ENCODE results near the gene MEAF6.

DNA sequence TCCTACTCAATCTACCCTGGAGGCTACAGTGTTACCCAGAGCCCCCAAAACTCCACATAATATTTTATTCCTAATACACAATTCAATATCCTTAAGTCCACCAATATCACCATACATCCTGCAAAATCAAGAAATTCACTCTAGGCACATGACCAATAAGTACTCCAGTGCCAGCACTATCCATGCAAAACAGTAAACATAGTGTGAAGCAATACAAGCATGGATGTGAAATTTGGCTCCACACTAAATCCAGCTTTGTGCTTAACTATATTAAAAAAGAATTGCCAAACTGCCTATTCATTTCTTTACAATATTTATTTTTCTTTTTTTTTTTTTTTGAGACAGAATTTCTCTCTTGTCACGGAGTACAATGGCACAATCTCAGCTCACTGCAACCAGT, 3.0 kb upstream of the MEAF6 start:
- TF ChIP-seq, protein P1, sequence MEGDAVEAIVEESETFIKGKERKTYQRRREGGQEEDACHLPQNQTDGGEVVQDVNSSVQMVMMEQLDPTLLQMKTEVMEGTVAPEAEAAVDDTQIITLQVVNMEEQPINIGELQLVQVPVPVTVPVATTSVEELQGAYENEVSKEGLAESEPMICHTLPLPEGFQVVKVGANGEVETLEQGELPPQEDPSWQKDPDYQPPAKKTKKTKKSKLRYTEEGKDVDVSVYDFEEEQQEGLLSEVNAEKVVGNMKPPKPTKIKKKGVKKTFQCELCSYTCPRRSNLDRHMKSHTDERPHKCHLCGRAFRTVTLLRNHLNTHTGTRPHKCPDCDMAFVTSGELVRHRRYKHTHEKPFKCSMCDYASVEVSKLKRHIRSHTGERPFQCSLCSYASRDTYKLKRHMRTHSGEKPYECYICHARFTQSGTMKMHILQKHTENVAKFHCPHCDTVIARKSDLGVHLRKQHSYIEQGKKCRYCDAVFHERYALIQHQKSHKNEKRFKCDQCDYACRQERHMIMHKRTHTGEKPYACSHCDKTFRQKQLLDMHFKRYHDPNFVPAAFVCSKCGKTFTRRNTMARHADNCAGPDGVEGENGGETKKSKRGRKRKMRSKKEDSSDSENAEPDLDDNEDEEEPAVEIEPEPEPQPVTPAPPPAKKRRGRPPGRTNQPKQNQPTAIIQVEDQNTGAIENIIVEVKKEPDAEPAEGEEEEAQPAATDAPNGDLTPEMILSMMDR (IDR thresholded peaks at IDR 0.05) = no peak
- TF ChIP-seq POLR2A (IDR thresholded peaks at IDR 0.05) = no peak

All from Peyer's patch (tissue), 4 donors.